Measurements from ENCODE around the gene IRF2BP1.
"Not testable (repeated sequence)": the region's sequence is repeated elsewhere in the genome, so short reads cannot be mapped to it uniquely, and the experiment has no call there.

Gene IRF2BP1

DNA sequence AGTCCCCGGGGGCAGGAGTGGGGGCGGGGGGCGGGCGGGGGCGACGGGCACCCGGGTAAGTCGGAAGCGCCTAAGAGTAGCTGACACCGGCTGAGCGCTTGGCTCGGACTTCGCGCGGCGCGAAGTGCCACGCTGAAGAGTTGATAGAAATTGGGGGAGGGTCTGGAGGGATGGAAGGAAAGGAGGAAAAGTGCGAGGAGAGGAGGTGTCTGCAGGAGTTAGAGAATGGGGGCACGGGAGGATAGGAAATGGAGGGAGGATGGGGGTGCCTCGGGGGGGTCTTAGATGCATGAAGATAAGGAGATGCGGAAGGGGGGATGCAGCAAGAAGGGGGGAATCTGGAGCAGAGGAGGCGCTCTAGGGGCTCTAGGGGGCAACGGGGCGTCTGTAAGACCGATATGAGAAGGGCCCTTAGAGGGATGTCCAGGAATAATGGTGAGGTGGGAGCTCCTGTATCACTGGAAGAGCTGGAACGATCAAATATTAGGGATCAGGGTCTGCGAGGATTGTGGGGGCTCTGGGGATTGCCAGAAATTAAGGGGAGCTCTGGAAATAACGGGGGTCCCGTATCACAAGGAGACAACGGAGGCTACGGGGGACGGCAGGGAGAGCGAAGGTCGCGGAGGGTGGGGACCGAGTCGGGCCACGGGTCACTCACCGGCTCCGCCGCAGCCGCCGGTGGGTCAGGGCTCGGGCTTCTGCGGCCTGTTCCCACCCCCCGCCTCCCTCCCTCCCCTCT, 16.1 kb upstream of the IRF2BP1 start, which contains the start of gene MYPOP:
Gene MYPOP (minus strand): TSS at position 702 of the 739 bp plus-strand sequence. CDS start 840 bp downstream, outside the sequence.
- no peak for DNase-seq (ENCODE audit: low read depth, low spot score)

DNA sequence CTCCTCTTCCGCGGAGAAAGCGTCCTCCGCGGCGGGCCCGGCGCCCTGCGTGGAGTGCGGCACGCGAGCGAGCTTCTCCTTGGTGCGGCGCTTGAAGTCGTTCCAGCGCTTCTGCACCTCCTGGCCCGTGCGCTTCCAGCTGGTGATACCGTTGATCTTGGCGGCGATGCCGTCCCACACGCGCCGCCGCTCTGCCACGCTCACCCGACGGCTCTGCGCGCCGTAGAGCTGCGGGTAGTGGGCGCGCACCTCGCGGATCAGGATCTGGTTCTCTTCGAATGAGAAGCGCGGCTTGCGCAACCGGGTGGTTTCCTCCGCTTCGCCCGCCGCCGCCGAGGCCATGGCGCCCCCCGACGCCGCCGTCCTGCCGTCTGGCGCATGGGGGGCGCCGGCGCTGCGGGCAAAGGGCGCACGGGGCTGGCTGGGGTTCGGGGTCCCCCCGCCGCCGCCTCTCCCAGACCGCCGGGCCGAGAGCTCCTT, 15.5 kb upstream of the IRF2BP1 start:
- DNase-seq (ENCODE audit: low read depth, low spot score): no peak

DNA sequence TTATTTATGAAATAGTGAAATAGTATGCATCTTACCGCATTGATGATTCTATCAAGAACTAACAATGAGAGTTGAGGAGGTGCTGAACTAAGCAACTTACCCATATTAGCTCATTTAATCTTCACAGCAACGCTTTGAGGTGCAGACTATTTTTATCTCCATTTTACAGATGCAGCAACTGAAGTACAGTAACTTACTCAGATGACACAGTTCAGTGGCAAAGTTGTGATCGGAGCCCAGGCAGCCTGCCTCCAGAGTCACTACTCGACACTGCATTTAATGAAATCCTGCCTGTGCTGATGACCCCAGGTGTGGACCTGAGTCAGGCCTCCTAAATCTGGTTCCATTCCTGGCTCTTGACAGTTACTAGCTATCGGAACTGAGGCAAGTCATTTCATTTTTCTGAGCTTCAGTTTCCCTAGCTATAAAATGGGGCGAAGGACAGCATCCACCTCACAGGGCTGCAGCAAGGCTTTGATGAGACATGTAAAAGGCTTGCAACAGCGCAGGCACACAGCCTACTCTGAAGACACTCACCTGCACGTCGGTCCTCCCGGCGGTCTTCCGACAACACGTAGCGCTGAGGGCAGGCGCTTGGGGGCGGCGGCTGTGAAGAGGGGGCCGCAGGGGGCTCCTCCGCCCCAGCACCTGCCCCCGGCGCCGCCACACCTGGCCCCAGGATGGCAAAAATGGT, 14.9 kb upstream of the IRF2BP1 start:
- no peak for DNase-seq (ENCODE audit: low read depth, low spot score)

DNA sequence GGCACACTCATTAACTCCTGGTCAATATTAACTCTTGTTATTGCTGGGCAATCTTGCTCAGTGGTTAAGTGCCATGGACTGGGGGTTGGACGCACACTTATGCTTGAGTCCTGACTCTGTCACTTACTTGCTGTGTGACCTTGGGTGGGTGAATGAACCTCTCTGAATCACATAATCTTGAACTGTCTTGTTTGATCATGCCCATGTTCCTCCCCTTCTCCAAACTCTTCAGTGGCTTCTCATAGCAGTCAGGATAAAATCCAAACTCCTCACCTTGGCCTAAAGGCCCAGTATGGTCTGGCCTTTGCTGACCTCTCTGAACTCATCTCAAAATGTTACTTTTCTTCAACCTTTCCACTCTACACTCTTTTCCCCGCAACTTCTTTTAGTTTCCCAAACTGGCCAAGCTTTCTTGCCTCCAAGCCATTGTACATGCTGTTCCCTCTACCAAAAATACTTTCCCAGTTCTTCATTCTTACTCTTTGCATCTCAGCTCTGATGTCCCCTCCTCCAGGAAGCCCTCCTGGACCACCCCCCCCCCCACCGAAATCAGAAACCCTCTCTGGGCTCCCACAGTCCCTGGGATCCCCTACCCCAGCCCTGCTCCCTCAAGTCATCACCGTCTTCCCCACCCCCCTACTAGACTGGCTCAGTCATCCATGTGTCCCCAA, 14.1 kb upstream of the IRF2BP1 start:
- DNase-seq (ENCODE audit: low read depth, low spot score): no peak

DNA sequence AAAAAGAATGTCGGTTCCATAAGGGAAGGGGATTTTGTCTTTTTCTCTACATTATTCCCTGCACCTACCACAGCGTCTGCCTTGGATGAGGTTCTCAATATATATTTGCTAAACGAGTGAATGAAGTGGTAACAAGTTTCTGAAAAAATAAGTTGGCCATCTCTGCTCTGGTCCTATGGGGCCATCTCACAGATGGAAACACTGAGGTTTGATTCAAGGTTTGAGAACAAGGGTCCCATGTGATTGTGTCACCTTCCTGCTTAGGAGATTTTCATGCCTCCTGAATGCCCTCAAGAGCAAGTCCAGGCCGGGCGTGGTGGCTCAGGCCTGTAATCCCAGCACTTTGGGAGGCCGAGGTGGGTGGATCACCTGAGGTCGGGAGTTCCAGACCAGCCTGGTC, 13.3 kb upstream of the IRF2BP1 start:
- DNase-seq (ENCODE audit: low read depth, low spot score): no peak

DNA sequence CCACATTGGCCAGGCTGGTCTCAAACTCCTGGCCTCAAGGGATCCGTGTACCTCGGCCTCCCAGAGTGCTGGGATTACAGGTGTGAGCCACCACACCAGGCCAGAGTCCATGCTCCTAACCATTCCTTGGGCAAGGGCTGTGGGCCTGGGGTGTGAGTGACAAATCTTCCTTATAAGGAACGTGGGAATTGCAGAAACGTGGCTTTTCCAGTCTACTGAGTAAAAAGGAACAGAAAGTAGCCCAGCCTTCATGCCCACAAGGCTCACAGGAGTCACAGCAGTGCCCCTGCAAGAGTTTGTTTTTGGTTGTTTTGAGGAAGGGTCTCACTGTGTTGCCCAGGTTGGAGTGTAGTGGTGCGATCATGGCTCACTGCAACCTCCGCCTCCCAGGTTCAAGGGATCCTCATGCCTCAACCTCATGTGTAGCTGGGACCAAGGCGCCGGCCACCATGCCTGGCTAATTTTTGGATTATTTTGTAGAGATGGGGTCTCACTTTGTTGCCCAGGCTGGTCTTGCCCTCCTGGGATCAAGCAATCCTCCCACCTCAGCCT, 11.4 kb upstream of the IRF2BP1 start:
- DNase-seq (ENCODE audit: low read depth, low spot score): no peak

DNA sequence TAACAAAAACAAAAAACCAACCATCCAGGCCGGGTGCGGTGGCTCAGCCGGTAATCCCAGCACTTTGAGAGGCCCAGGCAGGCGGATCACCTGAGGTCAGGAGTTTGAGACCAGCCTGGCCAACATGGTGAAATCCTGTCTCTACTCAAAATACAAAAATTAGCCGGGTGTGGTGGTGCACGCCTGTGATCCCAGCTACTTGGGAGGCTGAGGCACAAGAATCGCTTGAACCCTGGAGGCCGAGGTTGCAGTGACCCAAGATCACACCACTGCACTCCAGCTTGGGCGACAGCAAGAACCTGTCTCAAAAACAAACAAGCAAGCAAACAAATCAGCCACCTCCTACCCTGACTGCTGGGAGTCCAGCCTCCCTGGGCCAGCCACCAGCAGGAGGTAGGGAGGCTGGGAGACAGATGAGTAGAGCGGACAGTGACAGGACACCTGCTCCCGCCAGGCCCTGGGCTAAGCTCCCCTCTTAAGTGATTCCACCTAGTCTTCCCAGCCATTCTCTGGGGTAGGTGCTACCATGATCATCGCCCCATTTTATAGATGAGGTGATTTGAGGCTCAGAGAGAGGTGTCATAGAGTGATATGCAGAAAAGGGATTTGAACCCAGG, 10.2 kb upstream of the IRF2BP1 start:
- not testable (repeated sequence) for DNase-seq (ENCODE audit: low read depth, low spot score)

- no peak for DNase-seq (ENCODE audit: low read depth, low spot score)
Measured at GRCh38 chr19:45895519-45895972, 9.6 kb upstream of the IRF2BP1 start.

- DNase-seq (ENCODE audit: low read depth, low spot score): no peak
Measured at GRCh38 chr19:45890877-45891276, 4.9 kb upstream of the IRF2BP1 start.

DNA sequence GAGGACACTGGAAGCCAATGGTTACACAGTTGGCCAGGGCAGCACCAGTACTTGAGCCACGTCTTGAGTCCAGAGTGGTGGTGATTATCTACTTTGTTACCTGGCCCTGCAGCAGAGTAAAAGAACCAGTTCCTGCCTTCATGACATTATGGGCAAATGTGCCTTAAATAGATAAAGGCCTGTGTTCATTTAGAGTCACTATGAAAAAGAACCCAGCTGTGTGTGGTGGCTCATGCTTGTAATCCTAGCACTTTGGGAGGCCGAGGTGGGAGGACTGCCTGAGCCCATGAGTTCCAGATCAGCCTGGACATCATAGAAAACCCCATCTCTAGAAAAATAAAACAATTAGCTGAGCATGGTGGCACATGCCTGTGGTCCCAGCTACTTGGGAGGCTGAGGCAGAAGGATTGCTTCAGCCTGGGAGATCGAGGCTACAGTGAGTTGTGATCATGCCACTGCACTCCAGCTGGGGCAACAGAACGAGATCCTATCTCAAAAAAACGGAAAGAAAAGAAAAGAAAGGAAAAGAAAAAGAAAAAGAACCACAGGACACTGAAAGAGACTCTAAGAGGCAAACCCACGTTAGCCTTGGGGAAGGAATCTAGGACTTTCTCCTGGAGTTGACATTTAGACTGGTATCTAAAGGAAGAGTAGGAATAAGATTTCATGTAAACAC, 3.4 kb upstream of the IRF2BP1 start:
- DNase-seq (ENCODE audit: low read depth, low spot score): no peak

GRCh38 chr19:45887200-45887710, 1.3 kb upstream of the IRF2BP1 start:
- no peak for DNase-seq (ENCODE audit: low read depth, low spot score)

- DNase-seq (ENCODE audit: low read depth, low spot score): peak; percentile 78
Measured at GRCh38 chr19:45886427-45887199, 672 bp upstream of the IRF2BP1 start.

GRCh38 chr19:45884682-45885555, 1.0 kb downstream of the IRF2BP1 start:
- DNase-seq (ENCODE audit: low read depth, low spot score): no peak

DNA sequence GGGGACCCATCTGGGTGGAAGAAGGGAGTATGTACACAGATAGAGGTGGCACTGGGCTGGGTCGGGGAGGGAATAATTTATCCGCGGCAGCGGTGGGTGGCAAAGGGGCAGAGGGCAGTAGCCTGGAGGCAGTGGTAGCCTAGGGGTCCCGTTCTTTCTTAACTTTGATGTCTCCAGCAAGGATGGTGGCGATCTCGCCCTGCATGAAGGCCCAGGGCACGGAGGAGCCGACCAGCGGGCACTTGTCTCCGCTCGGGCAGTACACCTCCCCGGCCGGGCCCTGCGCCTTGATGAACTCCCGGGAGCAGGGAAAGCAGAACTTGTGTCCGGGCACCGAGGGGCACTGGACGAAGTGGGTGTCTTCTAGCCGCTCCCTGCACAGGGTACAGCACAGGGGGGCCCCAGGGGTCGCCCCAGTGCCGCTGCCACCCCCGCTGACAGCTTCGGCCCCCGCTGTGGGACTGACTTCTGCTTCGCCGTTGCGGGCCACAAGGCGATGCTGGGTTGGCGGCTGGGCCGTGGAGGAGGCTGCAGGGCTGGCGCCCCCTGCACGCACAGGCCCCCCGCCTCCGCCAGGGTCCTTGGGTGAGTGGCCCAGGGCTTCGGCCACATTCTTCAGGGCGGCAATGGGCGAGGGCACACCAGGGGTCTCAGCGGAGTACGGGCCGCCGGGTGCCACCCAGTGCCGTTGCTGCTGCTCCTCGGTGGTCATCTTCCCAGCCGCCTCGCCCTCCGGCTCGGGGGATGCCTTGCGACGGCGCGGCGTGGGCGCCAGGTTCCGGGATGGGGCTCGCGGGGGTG, 1.9 kb downstream of the IRF2BP1 start:
- no peak for DNase-seq (ENCODE audit: low read depth, low spot score)

- no peak for DNase-seq (ENCODE audit: low read depth, low spot score)
Measured at GRCh38 chr19:45883586-45883880, 2.4 kb downstream of the IRF2BP1 start.

DNA sequence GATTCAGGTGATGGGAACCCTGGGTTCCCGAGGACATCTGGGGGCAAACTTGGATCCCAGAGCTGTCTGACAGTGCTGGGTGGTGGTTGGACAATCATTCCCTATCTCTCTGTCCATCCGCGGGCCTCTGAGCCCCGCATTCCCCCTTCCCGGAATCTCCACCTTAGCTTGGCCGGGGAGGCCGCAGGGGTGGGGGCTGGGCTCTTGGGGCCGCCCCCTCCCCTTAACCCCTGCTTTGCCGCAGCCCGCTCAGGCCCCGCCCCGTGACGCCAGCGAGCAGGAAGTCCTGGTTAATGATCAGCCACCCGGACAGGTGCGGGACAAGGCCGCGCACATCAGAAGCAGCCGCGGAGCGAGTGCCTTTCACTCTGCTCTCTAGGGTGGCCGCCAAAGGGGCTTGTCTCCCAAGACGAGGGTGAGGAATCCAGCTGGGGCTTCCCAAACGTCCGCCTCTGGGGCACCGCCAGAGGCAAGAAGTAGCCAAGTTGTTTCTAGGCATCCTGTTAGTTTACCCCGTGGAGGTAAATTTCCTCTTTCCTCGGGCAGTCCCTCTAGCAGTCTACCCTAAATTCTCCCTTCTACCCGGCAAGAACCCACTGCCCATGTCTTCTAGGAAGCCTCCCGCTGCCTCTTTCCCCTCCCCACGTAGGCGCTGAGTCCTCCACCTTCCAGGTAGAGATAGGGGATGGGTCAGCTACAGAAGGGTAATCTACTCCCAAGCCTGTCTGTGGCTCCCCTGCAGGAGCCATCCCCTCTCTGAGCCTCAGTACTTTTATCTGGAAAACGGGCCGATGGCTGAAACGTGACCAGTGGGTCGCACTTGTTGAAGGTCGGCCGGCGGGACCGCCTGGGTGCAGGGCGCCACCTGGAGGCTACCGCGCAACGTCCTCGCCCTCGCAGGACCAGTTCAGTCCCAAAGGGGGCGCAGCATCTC, 3.0 kb downstream of the IRF2BP1 start:
- DNase-seq (ENCODE audit: low read depth, low spot score): peak; percentile 64

GRCh38 chr19:45881909-45882528, 3.9 kb downstream of the IRF2BP1 start:
- DNase-seq (ENCODE audit: low read depth, low spot score): no peak

All from activated naive CD8-positive, alpha-beta T cell treated with anti-CD3 and anti-CD28 coated beads, Interleukin-2, amount 50 U/mL, for 16 hours (primary cell).